GM12878 (cell line): ENCODE results near the gene KRT80.

ENCODE experiments used
- NR2C2 ChIP-seq: IDR thresholded peaks from 2 replicates; pipeline ENCODE4 v1.6.1; 2011; ENCODE audit warnings: borderline replicate concordance, low read depth; ENCODE audit not compliant: control insufficient read depth, insufficient read length
- PAX5 ChIP-seq: IDR thresholded peaks from 2 replicates; pipeline ENCODE4 v1.6.1; 2011; ENCODE audit warnings: low read depth, low read length, borderline replicate concordance
- POLR2A ChIP-seq: IDR thresholded peaks from 2 replicates; pipeline ENCODE4 v1.6.1; 2011; ENCODE audit warnings: low read depth, mild to moderate bottlenecking, low read length
- SRF ChIP-seq, 2 experiments: IDR thresholded peaks; 2 replicates each; pipeline ENCODE4 v1.6.1; 2011; ENCODE audit warnings: low read depth in 2 of 2, low read length in 2 of 2, mild to moderate bottlenecking in 1 of 2, moderate library complexity in 1 of 2
- ZNF384 ChIP-seq: IDR thresholded peaks from 2 replicates; pipeline ENCODE4 v1.6.1; 2012; ENCODE audit warnings: low read depth, mild to moderate bottlenecking, low read length, improper control_type of control experiment, borderline replicate concordance
- TF ChIP-seq, protein P1 (sequence below), 3 experiments: IDR thresholded peaks in 2 of 3; conservative IDR thresholded peaks in 1 of 3; 2 replicates each; pipeline ENCODE4 v1.5.1; 2011; ENCODE audit warnings: low read depth in 3 of 3, low read length in 3 of 3, mild to moderate bottlenecking in 3 of 3, control low read depth in 2 of 3, moderate library complexity in 2 of 3, inconsistent platforms in 1 of 3, mixed read lengths in 1 of 3; ENCODE audit not compliant: control insufficient read depth in 2 of 3, insufficient read depth in 1 of 3; ENCODE audit errors: extremely low read depth in 1 of 3

DNA sequence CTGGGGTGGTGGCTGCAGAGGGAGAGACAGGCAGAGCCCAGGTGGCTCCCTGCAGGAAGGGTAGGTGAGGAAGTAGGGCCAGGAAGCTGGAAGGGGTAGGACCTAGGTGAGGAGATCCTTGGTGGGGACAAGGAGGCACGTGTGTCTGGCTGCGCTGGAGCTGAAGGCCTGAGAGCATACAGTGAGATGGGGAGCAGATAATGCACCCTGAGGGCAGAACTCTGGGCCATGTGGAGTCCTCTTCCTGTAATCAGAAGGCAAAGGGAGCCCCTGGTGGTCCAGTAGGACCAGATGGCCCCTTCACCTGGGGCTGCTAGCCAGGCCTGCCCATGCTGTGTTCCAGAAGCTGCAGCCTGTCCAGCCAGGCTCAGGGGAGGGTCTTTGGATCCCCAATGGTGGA is 15.3 kb upstream of the KRT80 start:
- TF ChIP-seq NR2C2, result no peak
- TF ChIP-seq, protein P1, sequence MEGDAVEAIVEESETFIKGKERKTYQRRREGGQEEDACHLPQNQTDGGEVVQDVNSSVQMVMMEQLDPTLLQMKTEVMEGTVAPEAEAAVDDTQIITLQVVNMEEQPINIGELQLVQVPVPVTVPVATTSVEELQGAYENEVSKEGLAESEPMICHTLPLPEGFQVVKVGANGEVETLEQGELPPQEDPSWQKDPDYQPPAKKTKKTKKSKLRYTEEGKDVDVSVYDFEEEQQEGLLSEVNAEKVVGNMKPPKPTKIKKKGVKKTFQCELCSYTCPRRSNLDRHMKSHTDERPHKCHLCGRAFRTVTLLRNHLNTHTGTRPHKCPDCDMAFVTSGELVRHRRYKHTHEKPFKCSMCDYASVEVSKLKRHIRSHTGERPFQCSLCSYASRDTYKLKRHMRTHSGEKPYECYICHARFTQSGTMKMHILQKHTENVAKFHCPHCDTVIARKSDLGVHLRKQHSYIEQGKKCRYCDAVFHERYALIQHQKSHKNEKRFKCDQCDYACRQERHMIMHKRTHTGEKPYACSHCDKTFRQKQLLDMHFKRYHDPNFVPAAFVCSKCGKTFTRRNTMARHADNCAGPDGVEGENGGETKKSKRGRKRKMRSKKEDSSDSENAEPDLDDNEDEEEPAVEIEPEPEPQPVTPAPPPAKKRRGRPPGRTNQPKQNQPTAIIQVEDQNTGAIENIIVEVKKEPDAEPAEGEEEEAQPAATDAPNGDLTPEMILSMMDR (IDR thresholded peaks at IDR 0.05 in 2 of 3, conservative IDR thresholded peaks at IDR 0.05 in 1 of 3; ENCODE audit: control insufficient read depth in 2 of 3, extremely low read depth in 1 of 3, insufficient read depth in 1 of 3, low read depth in 3 of 3, low read length in 3 of 3), result no peak
- no peak for TF ChIP-seq PAX5
- TF ChIP-seq POLR2A, result no peak
- no peak for TF ChIP-seq ZNF384
- TF ChIP-seq SRF (IDR thresholded peaks at IDR 0.05; ENCODE audit: low read depth in 2 of 2, low read length in 2 of 2), result no peak
